Activated gamma-delta T cell (primary cell): ENCODE measurements around the gene GPX3.

Experiments
- DNase-seq: peaks from one replicate; lab custom pipeline; 2025; lab: John Stamatoyannopoulos, UW
- total RNA-seq, 2 donors: gene quantifications; one replicate each; lab custom pipeline; 2026; lab: John Stamatoyannopoulos, UW

GPX3 gene, protein sequence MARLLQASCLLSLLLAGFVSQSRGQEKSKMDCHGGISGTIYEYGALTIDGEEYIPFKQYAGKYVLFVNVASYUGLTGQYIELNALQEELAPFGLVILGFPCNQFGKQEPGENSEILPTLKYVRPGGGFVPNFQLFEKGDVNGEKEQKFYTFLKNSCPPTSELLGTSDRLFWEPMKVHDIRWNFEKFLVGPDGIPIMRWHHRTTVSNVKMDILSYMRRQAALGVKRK
- 0.09 to 0.10 reads per million in 2 donors for total RNA-seq

- DNase-seq = no peak
These were observed at the start of gene GPX3 for GRCh38 chr5:151020304-151021110. TSS of gene GPX3 (plus strand) at chr5:151020591. CDS start at chr5:151020655, 64 bp downstream.

DNA sequence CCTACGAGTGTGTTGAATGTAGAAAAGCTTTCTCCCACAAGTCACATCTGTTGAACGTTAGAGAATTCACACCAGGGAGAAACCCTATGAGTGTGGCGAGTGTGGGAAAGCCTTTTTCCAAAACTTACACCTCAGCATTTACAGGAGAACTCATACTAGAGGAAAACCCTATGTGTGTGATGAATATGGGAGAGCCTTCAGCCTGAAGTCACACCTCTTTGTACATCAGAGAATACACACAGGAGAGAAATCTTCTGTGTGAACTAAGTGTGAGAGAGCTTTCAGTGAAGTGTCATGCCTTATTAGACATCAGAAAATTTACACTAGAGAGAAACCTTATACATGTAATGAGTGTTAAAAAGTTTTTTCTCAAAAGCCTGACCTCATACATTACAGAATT, 41.8 kb upstream of the GPX3 start:
- DNase-seq = no peak

- DNase-seq = no peak
These were observed 32.6 kb upstream of the GPX3 start for GRCh38 chr5:150987746-150988145.

DNA sequence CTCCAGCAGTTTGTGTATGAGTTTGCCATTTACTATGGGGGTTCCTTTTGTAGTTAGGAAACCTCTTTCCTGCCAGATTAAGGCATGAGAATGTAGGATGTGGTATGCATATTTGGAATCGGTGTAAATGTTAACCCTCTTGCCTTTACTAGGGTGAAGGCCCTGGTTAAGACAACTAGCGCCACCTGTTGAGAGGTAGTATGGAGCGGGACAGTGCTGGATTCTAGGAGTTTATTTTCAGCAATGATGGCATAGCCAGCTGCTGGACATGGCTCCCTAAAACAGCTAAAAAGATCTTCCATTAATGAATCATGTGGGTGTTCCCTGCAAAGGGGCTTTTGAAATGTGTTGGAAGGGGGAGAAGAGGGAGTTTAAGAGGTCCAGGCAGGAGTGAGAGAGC, 30.7 kb upstream of the GPX3 start:
- no peak for DNase-seq

GRCh38 chr5:150992705-150993104, 27.7 kb upstream of the GPX3 start:
- no peak for DNase-seq

DNA sequence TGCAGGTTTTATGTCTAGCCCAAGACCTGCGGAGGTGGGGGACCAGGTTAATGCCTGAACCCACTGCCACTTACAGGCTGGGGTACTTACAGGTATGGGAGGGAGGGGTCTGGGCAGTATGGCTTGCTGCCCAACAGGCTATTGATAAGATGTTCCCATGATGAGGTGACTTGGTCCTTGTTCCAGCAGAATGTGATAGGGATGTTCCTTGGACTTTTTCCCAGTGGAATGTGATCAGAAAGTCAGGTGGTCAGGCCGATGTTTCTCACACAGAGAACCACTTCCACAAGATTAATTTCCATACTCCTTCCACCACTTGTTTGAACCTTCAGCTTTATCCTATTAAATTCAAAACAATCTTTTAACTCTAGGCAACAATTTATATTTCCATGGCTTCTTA, 27.0 kb upstream of the GPX3 start:
- no peak for DNase-seq

- no peak for DNase-seq
These were observed 26.5 kb upstream of the GPX3 start for GRCh38 chr5:150993826-150994412.

DNA sequence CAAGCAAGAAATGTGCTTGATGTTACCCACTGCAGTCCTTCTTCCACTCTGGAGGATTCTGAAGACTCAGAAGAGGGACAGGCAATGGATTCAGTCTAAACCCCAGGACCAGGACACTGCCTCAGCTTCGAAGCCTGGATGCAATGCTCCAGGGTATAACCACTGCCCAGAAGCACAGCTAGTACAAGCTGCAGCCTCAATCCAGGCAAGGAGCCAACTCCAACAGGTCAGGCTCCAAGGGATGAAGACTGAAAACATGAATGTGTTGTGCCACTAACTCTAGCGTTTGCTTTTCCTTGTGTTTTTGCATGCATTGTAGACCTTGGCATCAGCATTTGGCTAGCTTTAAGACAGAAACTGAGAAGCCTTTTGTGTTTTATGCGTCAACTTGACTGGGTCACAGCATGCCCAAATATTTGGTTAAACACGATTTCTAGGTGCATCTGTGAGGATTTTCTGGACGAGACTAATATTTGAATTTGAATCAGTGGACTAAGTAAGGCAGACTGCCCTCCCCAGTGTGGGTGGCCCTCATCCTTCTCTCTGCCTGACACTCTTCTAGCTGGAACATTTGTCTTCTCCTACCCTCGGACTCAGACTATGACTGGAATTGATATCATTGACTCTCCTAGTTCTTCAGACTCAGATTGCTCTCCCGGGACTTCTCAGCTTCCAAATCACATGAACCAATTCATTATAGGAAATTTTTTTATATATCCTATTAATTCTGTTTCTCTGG, 20.5 kb upstream of the GPX3 start:
- DNase-seq = no peak

GRCh38 chr5:151001436-151001835, 19.0 kb upstream of the GPX3 start:
- no peak for DNase-seq

- DNase-seq = no peak
These were observed 18.1 kb upstream of the GPX3 start for GRCh38 chr5:151002250-151002649.

DNA sequence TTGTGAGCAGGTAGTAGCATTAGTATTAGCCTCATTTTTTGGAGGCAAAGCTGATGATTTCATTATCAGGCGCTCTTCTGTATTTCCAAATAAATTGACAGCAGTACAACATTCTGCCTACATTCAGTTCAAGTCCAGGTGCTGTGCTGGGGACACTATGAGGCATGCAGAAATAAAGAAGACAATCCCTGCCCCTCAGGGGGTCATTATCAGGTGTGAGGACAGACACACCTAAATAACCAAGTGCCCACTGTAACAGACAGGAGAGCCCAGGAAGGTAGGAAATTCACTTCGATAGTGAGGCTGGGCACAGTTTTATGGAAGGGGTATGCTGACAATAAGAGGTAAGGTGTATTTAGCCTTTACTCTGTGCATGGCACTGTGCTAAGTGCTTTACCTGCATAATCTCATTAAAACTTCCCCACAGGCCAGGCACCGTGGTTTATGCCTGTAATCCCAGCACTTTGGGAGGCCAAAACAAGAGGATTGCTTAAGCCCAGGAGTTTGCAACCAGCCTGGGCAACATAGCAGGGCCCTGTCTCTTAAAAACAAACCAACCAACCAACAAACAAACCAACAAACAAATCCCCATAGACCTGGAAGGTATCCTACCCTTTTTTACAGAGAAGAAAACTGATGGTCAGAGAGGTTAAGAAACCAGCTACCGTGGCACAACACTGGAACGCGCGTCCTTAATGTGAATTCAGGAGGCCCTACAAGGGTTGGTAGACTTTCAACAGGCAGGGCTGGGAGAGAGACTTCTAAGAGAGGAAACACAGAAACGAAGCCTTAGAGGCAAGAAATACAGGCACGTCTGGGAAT, 17.5 kb upstream of the GPX3 start:
- DNase-seq = no peak

GRCh38 chr5:151003503-151003860, 16.9 kb upstream of the GPX3 start:
- no peak for DNase-seq

- DNase-seq = no peak
These were observed 15.9 kb upstream of the GPX3 start for GRCh38 chr5:151004499-151004898.

DNA sequence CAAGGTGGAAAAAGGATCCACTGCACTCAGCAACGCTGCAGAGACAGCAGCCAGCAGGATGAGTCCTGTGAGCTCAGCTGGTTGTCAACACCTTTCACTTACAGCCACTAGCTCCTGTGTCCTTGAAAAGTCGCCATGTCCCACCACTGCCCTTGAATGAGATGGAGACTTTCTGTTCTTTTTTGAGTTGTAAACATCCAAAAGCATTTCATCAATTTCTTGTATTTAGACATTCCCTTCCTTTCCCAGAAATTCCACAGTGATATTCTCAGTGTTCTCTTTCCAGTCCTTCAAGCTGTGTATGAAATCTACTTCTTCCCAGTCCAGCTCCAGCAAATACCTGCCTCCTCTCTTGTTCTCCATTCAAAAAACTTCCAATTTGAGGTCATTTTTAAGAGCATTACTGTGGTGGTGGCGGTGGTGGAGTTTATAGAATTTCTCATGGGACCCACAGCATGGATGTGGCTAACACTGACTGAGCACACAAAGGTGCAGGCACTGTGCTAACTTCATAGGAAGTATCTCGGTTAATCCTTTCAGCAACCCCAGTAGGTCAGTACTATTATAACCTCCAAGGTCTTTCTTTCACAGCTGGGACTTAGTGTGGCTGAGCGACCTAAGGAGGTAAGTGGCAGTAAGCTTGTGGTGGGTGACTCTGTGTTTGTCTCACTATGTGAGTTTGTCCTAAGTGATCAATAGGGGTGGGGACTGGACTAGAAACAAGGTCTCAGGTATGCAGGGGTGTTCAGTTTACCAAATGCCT, 15.0 kb upstream of the GPX3 start:
- no peak for DNase-seq

- DNase-seq = no peak
These were observed 14.3 kb upstream of the GPX3 start for GRCh38 chr5:151005950-151006576.

- DNase-seq = no peak
These were observed 13.6 kb upstream of the GPX3 start for GRCh38 chr5:151006704-151007334.

- no peak for DNase-seq
These were observed 12.8 kb upstream of the GPX3 start for GRCh38 chr5:151007430-151008209.

DNA sequence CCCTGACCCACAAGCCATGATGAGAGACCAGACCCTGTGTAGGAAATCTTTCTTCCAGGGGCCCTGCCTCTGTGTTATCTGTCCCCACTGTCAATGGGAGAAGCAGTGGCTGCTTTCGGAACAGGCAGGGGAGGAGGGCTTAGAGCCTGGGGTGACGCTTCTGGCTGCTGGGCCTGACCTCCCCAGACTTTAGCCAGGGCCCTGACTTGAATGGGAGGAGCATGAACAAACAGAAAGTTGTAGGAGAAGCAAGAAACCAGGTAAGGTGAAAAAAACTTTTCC, 12.2 kb upstream of the GPX3 start:
- DNase-seq = no peak

- no peak for DNase-seq
These were observed 11.5 kb upstream of the GPX3 start for GRCh38 chr5:151008906-151009305.
